ENCODE data around the gene PDE7B. TPM values are rescaled to one million over a fixed set of nuclear protein-coding genes. Genes with fewer than 3 reads are reported as not detected.

The PDE7B gene
- total RNA-seq, 1 experiment from 2014 or later, result 0.17 TPM

- no peak for DNase-seq (ENCODE audit: low read depth)
Measured at GRCh38 chr6:135983718-135984343, 132.3 kb downstream of the PDE7B start.

GRCh38 chr6:135985471-135985870 lies 134.0 kb downstream of the PDE7B start:
- no peak for DNase-seq (ENCODE audit: low read depth)

- no peak for DNase-seq (ENCODE audit: low read depth)
Measured at GRCh38 chr6:135987226-135987625, 135.7 kb downstream of the PDE7B start.

GRCh38 chr6:135990439-135990838 lies 138.9 kb downstream of the PDE7B start:
- no peak for DNase-seq (ENCODE audit: low read depth)

- DNase-seq (ENCODE audit: low read depth), result no peak
Measured at GRCh38 chr6:135990855-135991464, 139.5 kb downstream of the PDE7B start.

GRCh38 chr6:135992739-135993138 lies 141.2 kb downstream of the PDE7B start:
- no peak for DNase-seq (ENCODE audit: low read depth)

GRCh38 chr6:135993361-135993760 lies 141.9 kb downstream of the PDE7B start:
- no peak for DNase-seq (ENCODE audit: low read depth)

- DNase-seq (ENCODE audit: low read depth), result peak; percentile 50
Measured at GRCh38 chr6:135994857-135995544, 143.5 kb downstream of the PDE7B start.

GRCh38 chr6:135995545-135995898 lies 144.0 kb downstream of the PDE7B start:
- DNase-seq (ENCODE audit: low read depth), result no peak

- no peak for DNase-seq (ENCODE audit: low read depth)
Measured at GRCh38 chr6:135996668-135997067, 145.2 kb downstream of the PDE7B start.

GRCh38 chr6:135999393-135999792 lies 147.9 kb downstream of the PDE7B start:
- DNase-seq (ENCODE audit: low read depth), result no peak

GRCh38 chr6:136007345-136007744 lies 155.8 kb downstream of the PDE7B start:
- no peak for DNase-seq (ENCODE audit: low read depth)

GRCh38 chr6:136011475-136011874 lies 160.0 kb downstream of the PDE7B start:
- no peak for DNase-seq (ENCODE audit: low read depth)

GRCh38 chr6:136012198-136012887 lies 160.8 kb downstream of the PDE7B start:
- DNase-seq (ENCODE audit: low read depth), result peak; percentile 53

- DNase-seq (ENCODE audit: low read depth), result no peak
Measured at GRCh38 chr6:136012943-136013342, 161.4 kb downstream of the PDE7B start.

GRCh38 chr6:136014454-136015437 lies 163.2 kb downstream of the PDE7B start:
- peak; percentile 96 for DNase-seq (ENCODE audit: low read depth)

GRCh38 chr6:136015531-136015930 lies 164.0 kb downstream of the PDE7B start:
- no peak for DNase-seq (ENCODE audit: low read depth)

GRCh38 chr6:136016228-136017225 lies 165.0 kb downstream of the PDE7B start:
- no peak for DNase-seq (ENCODE audit: low read depth)

- DNase-seq (ENCODE audit: low read depth), result no peak
Measured at GRCh38 chr6:136020691-136021090, 169.2 kb downstream of the PDE7B start.

GRCh38 chr6:136022224-136022874 lies 170.8 kb downstream of the PDE7B start:
- DNase-seq (ENCODE audit: low read depth), result no peak
